Testis (tissue), 3 donors: Measurements from ENCODE around the gene PSMC3. TPM values are rescaled to one million over a fixed set of nuclear protein-coding genes. Genes with fewer than 3 reads are reported as not detected.

Experiments used
- DNase-seq: peaks from one replicate; pipeline ENCODE4 v3.0.0-alpha.2; 2019
- H3K27ac ChIP-seq, 2 donors: fragments of 200-600 bp; sonication (generic); one replicate each; pipeline ENCODE4 v1.5.1; 2019
- H3K27me3 ChIP-seq: fragments of 200-600 bp; sonication (generic); one replicate; pipeline ENCODE4 v1.5.1; 2019
- H3K36me3 ChIP-seq: fragments of 200-600 bp; sonication (generic); one replicate; pipeline ENCODE4 v1.5.1; 2017; ENCODE audit warnings: low read depth; ENCODE audit errors: missing control alignments
- H3K4me1 ChIP-seq: fragments of 200-600 bp; sonication (generic); one replicate; pipeline ENCODE4 v1.5.1; 2019
- H3K4me3 ChIP-seq, 2 donors: fragments of 200-600 bp; sonication (generic); one replicate each; pipeline ENCODE4 v1.5.1; 2017 to 2019
- H3K9me3 ChIP-seq: fragments of 200-600 bp; sonication (generic); one replicate; pipeline ENCODE4 v1.5.1; 2017
- CTCF ChIP-seq, 3 experiments: fragments of 450-650 bp in 2 of 3; fragments of 200-600 bp in 1 of 3; sonication (generic) in 1 of 3; IDR thresholded peaks; one replicate each; pipeline ENCODE4 v1.5.1; 2016 to 2019; ENCODE audit warnings: antibody characterized with exemption in 3 of 3, mild to moderate bottlenecking in 2 of 3, moderate library complexity in 1 of 3
- POLR2A ChIP-seq: fragments of 450-650 bp; IDR thresholded peaks from one replicate; pipeline ENCODE4 v1.6.1; 2017; ENCODE audit warnings: antibody characterized with exemption, mild to moderate bottlenecking, moderate library complexity
- WGBS, 2 donors: methylation state at CpG; one replicate each; pipeline ENCODE4 v1.1.5; 2018; 5-methylcytosine and 5-hydroxymethylcytosine counted together
- intact Hi-C: fragments of 100-400 bp; cut with DNase I; formaldehyde crosslinking; loops from one replicate; pipeline ENCODE4 v1.15.1; 2023; ENCODE audit warnings: low total_unique reads
- polyA plus RNA-seq: library from polyadenylated mRNA; stranded (reverse); fragments of 350-450 nt; fragmentation: Illumina TruSeq; extraction: RNeasy Lipid Tissue Mini Kit (QIAGEN cat#74804); gene quantifications from one replicate; pipeline ENCODE4 v1.2.3, GENCODE V29; 2014; ENCODE audit warnings: low read depth, low replicate concordance; ENCODE audit not compliant: insufficient read depth
- total RNA-seq, 2 donors: library from RNA; depleted of rRNA; stranded (reverse); fragments of >200 nt; gene quantifications; one replicate each; pipeline ENCODE4 v1.2.3, GENCODE V29; 2016

The PSMC3 gene
- total and polyA plus RNA-seq, 3 donors from 2014 or later = 98.1 to 228 (median 108) TPM

GRCh38 chr11:47394050-47394321 lies 32.3 kb downstream of the PSMC3 start:
- Histone ChIP-seq H3K9me3 (no peaks in the 10 kb centered on the region), H3K36me3 (no peaks in the 10 kb centered on the region), H3K27me3 (no peaks in the 10 kb centered on the region), H3K27ac (peak overlapping the region in 1 of 2 donors; percentile 80), H3K4me1 (no peaks in the 10 kb centered on the region), H3K4me3 (no peak overlapping the region)
- intact Hi-C loops = no loop called here
- DNase-seq = no peak
- TF ChIP-seq CTCF (IDR thresholded peaks at IDR 0.05) = no peak
- TF ChIP-seq POLR2A = no peak
- WGBS, 2 donors = 80 to 90% methylated on average over 3 to 9 of the region's 9 CpGs

GRCh38 chr11:47393163-47394049 lies 32.8 kb downstream of the PSMC3 start:
- peak overlapping the region in 1 of 2 donors; percentile 80 for H3K27ac ChIP-seq
- intact Hi-C loops = no loop called here
- peak; percentile 33 for DNase-seq
- H3K9me3 ChIP-seq = no peaks in the 10 kb centered on the region
- H3K4me1 ChIP-seq = no peaks in the 10 kb centered on the region
- H3K36me3 ChIP-seq = no peaks in the 10 kb centered on the region
- no peak overlapping the region for H3K4me3 ChIP-seq
- TF ChIP-seq POLR2A (no peak), CTCF (IDR thresholded peaks at IDR 0.05) (no peak)
- 65 to 77% methylated on average over 16 to 18 of the region's 20 CpGs for WGBS, 2 donors
- no peaks in the 10 kb centered on the region for H3K27me3 ChIP-seq

- Histone ChIP-seq H3K27me3 (no peaks in the 10 kb centered on the region), H3K9me3 (no peaks in the 10 kb centered on the region), H3K36me3 (no peaks in the 10 kb centered on the region), H3K27ac (no peak overlapping the region), H3K4me1 (no peaks in the 10 kb centered on the region), H3K4me3 (no peak overlapping the region)
- 89 to 93% methylated on average over 12 to 14 of the region's 14 CpGs for WGBS, 2 donors
- TF ChIP-seq CTCF (IDR thresholded peaks at IDR 0.05) = no peak
- TF ChIP-seq POLR2A = no peak
- no peak for DNase-seq
- intact Hi-C loops = no loop called here
Measured at GRCh38 chr11:47392546-47393162, 33.6 kb downstream of the PSMC3 start.

GRCh38 chr11:47391711-47392432 lies 34.4 kb downstream of the PSMC3 start:
- peak overlapping the region in 1 of 2 donors; percentile 41 for H3K27ac ChIP-seq
- H3K9me3 ChIP-seq = no peaks in the 10 kb centered on the region
- 90% methylated on average over 15 to 16 of the region's 16 CpGs for WGBS, 2 donors
- no peaks in the 10 kb centered on the region for H3K36me3 ChIP-seq
- TF ChIP-seq CTCF (IDR thresholded peaks at IDR 0.05) = no peak
- no peak for TF ChIP-seq POLR2A
- H3K4me3 ChIP-seq = no peak overlapping the region
- intact Hi-C loops = no loop called here
- no peak for DNase-seq
- no peaks in the 10 kb centered on the region for H3K27me3 ChIP-seq
- H3K4me1 ChIP-seq = no peaks in the 10 kb centered on the region
